H1 (cell line): Measurements from ENCODE around the gene GPC6. TPM values are rescaled to one million over a fixed set of nuclear protein-coding genes. Genes with fewer than 3 reads are reported as not detected.

Experiments
- SIN3A ChIP-seq, 2 experiments: IDR thresholded peaks in 1 of 2; conservative IDR thresholded peaks in 1 of 2; 2 replicates each; pipeline ENCODE4 v1.6.1; 2011 to 2012; ENCODE audit warnings: low read length in 2 of 2, improper control_type of control experiment in 1 of 2, low read depth in 1 of 2, mild to moderate bottlenecking in 1 of 2
- ZNF274 ChIP-seq: IDR thresholded peaks from 2 replicates; pipeline ENCODE4 v1.7.0; 2012; ENCODE audit warnings: low read length, borderline replicate concordance; ENCODE audit errors: extremely low read depth
- polyA plus RNA-seq, 7 experiments: library from polyadenylated mRNA; depleted of rRNA in 3 of 7; stranded (reverse) in 5 of 7; unstranded in 2 of 7; fragments of >200 nt in 5 of 7; fragments of 200-250 nt in 2 of 7; gene quantifications; 1 replicate in 5 of 7; 2 replicates in 1 of 7; 4 replicates in 1 of 7; pipeline versions ENCODE4 v1.2.1 to v1.2.3, GENCODE V29; 2011 to 2013; ENCODE audit warnings: missing spikeins in 2 of 7, mixed read lengths in 2 of 7
- total RNA-seq: library from RNA; stranded (reverse); fragmentation: NEBNext Ultra II Directional; extraction: Animal tissue kit (Norgen Biotek cat#: 25700); gene quantifications from 2 replicates; pipeline ENCODE4 v1.2.1, GENCODE V29; 2021
- TF ChIP-seq, protein P1 (sequence below): fragments of 300-600 bp; sonication (generic); IDR thresholded peaks from 2 replicates; pipeline ENCODE4 v1.7.1; 2012; ENCODE audit warnings: low read length, moderate library complexity, mild to moderate bottlenecking, inconsistent platforms; ENCODE audit not compliant: insufficient replicate concordance

Gene GPC6
- total and polyA plus RNA-seq, 2 of the 8 experiments (the other 6 are each of a cell fraction or from before 2014, with no cell fraction given), result 5.4 to 12.0 TPM

DNA sequence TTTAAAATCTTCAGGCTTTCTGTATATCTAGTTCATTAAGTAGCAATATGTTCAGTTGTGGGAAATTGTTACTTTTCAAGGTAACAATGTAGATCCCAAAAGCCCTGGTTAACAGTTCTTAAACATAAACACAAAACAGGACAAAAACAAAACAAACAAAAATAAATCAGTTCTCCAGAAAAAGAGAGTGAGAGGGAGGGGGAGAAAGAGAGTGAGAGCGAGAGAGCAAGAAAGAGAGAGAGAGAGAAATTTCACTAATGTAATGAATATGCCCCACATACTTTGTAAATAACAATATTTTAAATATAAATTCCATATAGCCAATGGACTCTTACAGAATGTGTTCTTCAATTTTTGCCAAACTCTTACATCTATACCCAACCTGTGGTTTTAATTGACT, 275.5 kb downstream of the GPC6 start (continued):
- TF ChIP-seq, protein P1, sequence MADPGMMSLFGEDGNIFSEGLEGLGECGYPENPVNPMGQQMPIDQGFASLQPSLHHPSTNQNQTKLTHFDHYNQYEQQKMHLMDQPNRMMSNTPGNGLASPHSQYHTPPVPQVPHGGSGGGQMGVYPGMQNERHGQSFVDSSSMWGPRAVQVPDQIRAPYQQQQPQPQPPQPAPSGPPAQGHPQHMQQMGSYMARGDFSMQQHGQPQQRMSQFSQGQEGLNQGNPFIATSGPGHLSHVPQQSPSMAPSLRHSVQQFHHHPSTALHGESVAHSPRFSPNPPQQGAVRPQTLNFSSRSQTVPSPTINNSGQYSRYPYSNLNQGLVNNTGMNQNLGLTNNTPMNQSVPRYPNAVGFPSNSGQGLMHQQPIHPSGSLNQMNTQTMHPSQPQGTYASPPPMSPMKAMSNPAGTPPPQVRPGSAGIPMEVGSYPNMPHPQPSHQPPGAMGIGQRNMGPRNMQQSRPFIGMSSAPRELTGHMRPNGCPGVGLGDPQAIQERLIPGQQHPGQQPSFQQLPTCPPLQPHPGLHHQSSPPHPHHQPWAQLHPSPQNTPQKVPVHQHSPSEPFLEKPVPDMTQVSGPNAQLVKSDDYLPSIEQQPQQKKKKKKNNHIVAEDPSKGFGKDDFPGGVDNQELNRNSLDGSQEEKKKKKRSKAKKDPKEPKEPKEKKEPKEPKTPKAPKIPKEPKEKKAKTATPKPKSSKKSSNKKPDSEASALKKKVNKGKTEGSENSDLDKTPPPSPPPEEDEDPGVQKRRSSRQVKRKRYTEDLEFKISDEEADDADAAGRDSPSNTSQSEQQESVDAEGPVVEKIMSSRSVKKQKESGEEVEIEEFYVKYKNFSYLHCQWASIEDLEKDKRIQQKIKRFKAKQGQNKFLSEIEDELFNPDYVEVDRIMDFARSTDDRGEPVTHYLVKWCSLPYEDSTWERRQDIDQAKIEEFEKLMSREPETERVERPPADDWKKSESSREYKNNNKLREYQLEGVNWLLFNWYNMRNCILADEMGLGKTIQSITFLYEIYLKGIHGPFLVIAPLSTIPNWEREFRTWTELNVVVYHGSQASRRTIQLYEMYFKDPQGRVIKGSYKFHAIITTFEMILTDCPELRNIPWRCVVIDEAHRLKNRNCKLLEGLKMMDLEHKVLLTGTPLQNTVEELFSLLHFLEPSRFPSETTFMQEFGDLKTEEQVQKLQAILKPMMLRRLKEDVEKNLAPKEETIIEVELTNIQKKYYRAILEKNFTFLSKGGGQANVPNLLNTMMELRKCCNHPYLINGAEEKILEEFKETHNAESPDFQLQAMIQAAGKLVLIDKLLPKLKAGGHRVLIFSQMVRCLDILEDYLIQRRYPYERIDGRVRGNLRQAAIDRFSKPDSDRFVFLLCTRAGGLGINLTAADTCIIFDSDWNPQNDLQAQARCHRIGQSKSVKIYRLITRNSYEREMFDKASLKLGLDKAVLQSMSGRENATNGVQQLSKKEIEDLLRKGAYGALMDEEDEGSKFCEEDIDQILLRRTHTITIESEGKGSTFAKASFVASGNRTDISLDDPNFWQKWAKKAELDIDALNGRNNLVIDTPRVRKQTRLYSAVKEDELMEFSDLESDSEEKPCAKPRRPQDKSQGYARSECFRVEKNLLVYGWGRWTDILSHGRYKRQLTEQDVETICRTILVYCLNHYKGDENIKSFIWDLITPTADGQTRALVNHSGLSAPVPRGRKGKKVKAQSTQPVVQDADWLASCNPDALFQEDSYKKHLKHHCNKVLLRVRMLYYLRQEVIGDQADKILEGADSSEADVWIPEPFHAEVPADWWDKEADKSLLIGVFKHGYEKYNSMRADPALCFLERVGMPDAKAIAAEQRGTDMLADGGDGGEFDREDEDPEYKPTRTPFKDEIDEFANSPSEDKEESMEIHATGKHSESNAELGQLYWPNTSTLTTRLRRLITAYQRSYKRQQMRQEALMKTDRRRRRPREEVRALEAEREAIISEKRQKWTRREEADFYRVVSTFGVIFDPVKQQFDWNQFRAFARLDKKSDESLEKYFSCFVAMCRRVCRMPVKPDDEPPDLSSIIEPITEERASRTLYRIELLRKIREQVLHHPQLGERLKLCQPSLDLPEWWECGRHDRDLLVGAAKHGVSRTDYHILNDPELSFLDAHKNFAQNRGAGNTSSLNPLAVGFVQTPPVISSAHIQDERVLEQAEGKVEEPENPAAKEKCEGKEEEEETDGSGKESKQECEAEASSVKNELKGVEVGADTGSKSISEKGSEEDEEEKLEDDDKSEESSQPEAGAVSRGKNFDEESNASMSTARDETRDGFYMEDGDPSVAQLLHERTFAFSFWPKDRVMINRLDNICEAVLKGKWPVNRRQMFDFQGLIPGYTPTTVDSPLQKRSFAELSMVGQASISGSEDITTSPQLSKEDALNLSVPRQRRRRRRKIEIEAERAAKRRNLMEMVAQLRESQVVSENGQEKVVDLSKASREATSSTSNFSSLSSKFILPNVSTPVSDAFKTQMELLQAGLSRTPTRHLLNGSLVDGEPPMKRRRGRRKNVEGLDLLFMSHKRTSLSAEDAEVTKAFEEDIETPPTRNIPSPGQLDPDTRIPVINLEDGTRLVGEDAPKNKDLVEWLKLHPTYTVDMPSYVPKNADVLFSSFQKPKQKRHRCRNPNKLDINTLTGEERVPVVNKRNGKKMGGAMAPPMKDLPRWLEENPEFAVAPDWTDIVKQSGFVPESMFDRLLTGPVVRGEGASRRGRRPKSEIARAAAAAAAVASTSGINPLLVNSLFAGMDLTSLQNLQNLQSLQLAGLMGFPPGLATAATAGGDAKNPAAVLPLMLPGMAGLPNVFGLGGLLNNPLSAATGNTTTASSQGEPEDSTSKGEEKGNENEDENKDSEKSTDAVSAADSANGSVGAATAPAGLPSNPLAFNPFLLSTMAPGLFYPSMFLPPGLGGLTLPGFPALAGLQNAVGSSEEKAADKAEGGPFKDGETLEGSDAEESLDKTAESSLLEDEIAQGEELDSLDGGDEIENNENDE, result no peak
- TF ChIP-seq ZNF274 (no peak), SIN3A (conservative IDR thresholded peaks at IDR 0.05 in 1 of 2, IDR thresholded peaks at IDR 0.05 in 1 of 2; ENCODE audit: low read depth in 1 of 2, low read length in 2 of 2) (no peak)
